Measurements from ENCODE around the gene FAM107B. TPM values are rescaled to one million over a fixed set of nuclear protein-coding genes. Genes with fewer than 3 reads are reported as not detected.

FAM107B gene
- total and polyA plus RNA-seq, 2 of the 4 experiments (the other 2 are of a cell fraction): 26.4 to 27.1 TPM

- DNase-seq (no peak), ATAC-seq (ENCODE audit: low read depth) (no peak)
- Histone ChIP-seq H4K5ac (ENCODE audit: low read depth, low read length) (no peak overlapping the region), H3K56ac (ENCODE audit: extremely low read depth, insufficient read depth, low read length) (no peak overlapping the region), H3K9me1 (ENCODE audit: insufficient read depth, low read length) (no peaks in the 10 kb centered on the region; the same call in 1 of the 2 replicates), H3K4me3 (ENCODE audit: insufficient read depth, low read depth, low read length) (no peak overlapping the region), H3K18ac (ENCODE audit: low read depth, low read length) (no peak overlapping the region), H3K36me3 (ENCODE audit: control insufficient read depth, insufficient read depth, low read length) (no peaks in the 10 kb centered on the region), H2AK9ac (replicated peaks; ENCODE audit: low read depth, low read length, poor library complexity) (no peak overlapping the region), H3K27ac (ENCODE audit: insufficient read depth, low read length) (no peak overlapping the region), H3K27me3 (ENCODE audit: control insufficient read depth, insufficient read depth, low read length) (no peaks in the 10 kb centered on the region), H3K14ac (replicated peaks; ENCODE audit: low read depth, low read length) (no peak overlapping the region), H3K23ac (ENCODE audit: low read depth, low read length) (no peak overlapping the region), H2BK15ac (ENCODE audit: low read depth, low read length) (no peak overlapping the region), H3K4ac (ENCODE audit: low read depth, low read length) (no peak overlapping the region), H2BK120ac (ENCODE audit: low read depth, low read length) (no peak overlapping the region), H2AFZ (replicated peaks; ENCODE audit: low read length, poor library complexity) (no peak overlapping the region), H3K9ac (ENCODE audit: low read depth, low read length) (no peak overlapping the region), H4K8ac (ENCODE audit: low read depth in 2 of 2, low read length in 2 of 2) (no peak overlapping the region), H2BK20ac (ENCODE audit: low read depth, low read length) (no peak overlapping the region), H2AK5ac (ENCODE audit: low read depth, low read length) (no peak overlapping the region), H3K9me3 (ENCODE audit: control insufficient read depth, insufficient read depth, low read length) (no peaks in the 10 kb centered on the region), H4K91ac (ENCODE audit: insufficient read depth, low read depth, low read length) (no peak overlapping the region), H2BK5ac (ENCODE audit: low read depth, low read length, poor library complexity, severe bottlenecking) (no peak overlapping the region), H4K20me1 (ENCODE audit: insufficient read depth, low read length) (no peaks in the 10 kb centered on the region), H3K79me1 (ENCODE audit: low read depth in 1 of 2, low read length in 2 of 2) (no peaks in the 10 kb centered on the region), H3K4me1 (ENCODE audit: control insufficient read depth, insufficient read depth, low read length) (peaks cover 4% of the 10 kb centered on the region; the same call in 1 of the 2 replicates), H3K4me2 (ENCODE audit: low read depth, low read length) (no peak overlapping the region)
- TF ChIP-seq FOS (IDR thresholded peaks at IDR 0.05; ENCODE audit: low read depth, low read length) (no peak), USF2 (IDR thresholded peaks at IDR 0.05; ENCODE audit: low read depth, low read length) (no peak), RAD21 (IDR thresholded peaks at IDR 0.05; ENCODE audit: low read length) (no peak), POLR2A (IDR thresholded peaks at IDR 0.05; ENCODE audit: low read depth, low read length) (no peak), MAFK (IDR thresholded peaks at IDR 0.05; ENCODE audit: low read depth, low read length) (no peak), NFE2L2 (IDR thresholded peaks at IDR 0.05; ENCODE audit: low read depth, low read length) (no peak), RFX5 (IDR thresholded peaks at IDR 0.05; ENCODE audit: low read depth, low read length) (no peak), MAZ (IDR thresholded peaks at IDR 0.05; ENCODE audit: borderline replicate concordance, low read depth, low read length) (no peak), CTCF (conservative IDR thresholded peaks at IDR 0.05; ENCODE audit: low read depth, low read length) (no peak), SMC3 (IDR thresholded peaks at IDR 0.05; ENCODE audit: low read depth, low read length) (no peak), ELK1 (IDR thresholded peaks at IDR 0.05; ENCODE audit: borderline replicate concordance, low read depth, low read length) (no peak), MXI1 (IDR thresholded peaks at IDR 0.05; ENCODE audit: borderline replicate concordance, low read depth, low read length) (no peak), CEBPB (IDR thresholded peaks at IDR 0.05; ENCODE audit: low read depth, low read length) (no peak), CHD1 (IDR thresholded peaks at IDR 0.05; ENCODE audit: low read depth, low read length) (no peak), RCOR1 (IDR thresholded peaks at IDR 0.05; ENCODE audit: insufficient replicate concordance, low read length) (no peak), BHLHE40 (IDR thresholded peaks at IDR 0.05; ENCODE audit: low read depth, low read length) (no peak)
- dilution Hi-C loops (cut with HindIII; ENCODE audit: low sequenced_read_pairs, unreplicated experiment): no loop called here
- ChIA-PET POLR2A (ENCODE audit: unreplicated experiment) (no interaction called here), CTCF (no interaction called here)
- in situ Hi-C loops (cut with MboI; ENCODE audit: low sequenced_read_pairs): no loop called here
- intact Hi-C loops (cut with micrococcal nuclease): no loop called here
- BruUV-seq (replicated peaks): no TSS peak
- WGBS, 2 experiments (ENCODE audit: extremely low coverage in 2 of 2, insufficient read length in 1 of 2): 89% methylated on average over 3 of the region's 4 CpGs; no CpG with 5 or more reads in 1 of the 2 experiments
Measured at GRCh38 chr10:14613588-14613920, 161.1 kb downstream of the FAM107B start.

All from IMR-90 (cell line).